ENCODE data around the gene SETD2.

The SETD2 gene

GRCh38 chr3:46997453-46998091 lies 166.3 kb downstream of the SETD2 start:
- TF ChIP-seq RARB (CRISPR knock-in tag; IDR thresholded peaks at IDR 0.05) (no peak), ZNF565 (CRISPR knock-in tag; conservative IDR thresholded peaks at IDR 0.05; ENCODE audit: low read depth) (no peak), ZFP3 (CRISPR knock-in tag; IDR thresholded peaks at IDR 0.05) (no peak), PATZ1 (CRISPR knock-in tag; IDR thresholded peaks at IDR 0.05; ENCODE audit: borderline replicate concordance) (no peak)

GRCh38 chr3:46996689-46997452 lies 167.0 kb downstream of the SETD2 start:
- TF ChIP-seq PATZ1 (CRISPR knock-in tag; IDR thresholded peaks at IDR 0.05; ENCODE audit: borderline replicate concordance) (no peak), ISL1 (CRISPR knock-in tag; IDR thresholded peaks at IDR 0.05) (no peak), ZFP3 (CRISPR knock-in tag; IDR thresholded peaks at IDR 0.05) (no peak), ZNF70 (CRISPR knock-in tag; IDR thresholded peaks at IDR 0.05) (no peak), ZNF8 (CRISPR knock-in tag; IDR thresholded peaks at IDR 0.05) (no peak), POU6F1 (CRISPR knock-in tag; IDR thresholded peaks at IDR 0.05; ENCODE audit: borderline replicate concordance, low read depth) (no peak), BACH2 (CRISPR knock-in tag; IDR thresholded peaks at IDR 0.05; ENCODE audit: borderline replicate concordance) (no peak), RARB (CRISPR knock-in tag; IDR thresholded peaks at IDR 0.05) (no peak), OSR1 (CRISPR knock-in tag; IDR thresholded peaks at IDR 0.05) (no peak), ARNTL (CRISPR knock-in tag; IDR thresholded peaks at IDR 0.05; ENCODE audit: borderline replicate concordance, low read depth) (no peak), TCF4 (CRISPR knock-in tag; IDR thresholded peaks at IDR 0.05; ENCODE audit: borderline replicate concordance) (no peak)
- no peak for ATAC-seq

More at GRCh38 chr3:46997453-46998091, 166.3 kb downstream of the SETD2 start:
- no peak for ATAC-seq

GRCh38 chr3:46995901-46996562 lies 167.9 kb downstream of the SETD2 start:
- no peak for ATAC-seq
- no peak for TF ChIP-seq SNAI2 (CRISPR knock-in tag; IDR thresholded peaks at IDR 0.05)
- TF ChIP-seq TCF4 (CRISPR knock-in tag; IDR thresholded peaks at IDR 0.05; ENCODE audit: borderline replicate concordance), result no peak
- no peak for TF ChIP-seq ZFP3 (CRISPR knock-in tag; IDR thresholded peaks at IDR 0.05)
- TF ChIP-seq ISL1 (CRISPR knock-in tag; IDR thresholded peaks at IDR 0.05), result no peak
- no peak for TF ChIP-seq ARNTL (CRISPR knock-in tag; IDR thresholded peaks at IDR 0.05; ENCODE audit: borderline replicate concordance, low read depth)
- no peak for TF ChIP-seq TOX (CRISPR knock-in tag; IDR thresholded peaks at IDR 0.05; ENCODE audit: borderline replicate concordance)
- TF ChIP-seq BACH2 (CRISPR knock-in tag; IDR thresholded peaks at IDR 0.05; ENCODE audit: borderline replicate concordance), result no peak
- TF ChIP-seq RARB (CRISPR knock-in tag; IDR thresholded peaks at IDR 0.05), result no peak

DNA sequence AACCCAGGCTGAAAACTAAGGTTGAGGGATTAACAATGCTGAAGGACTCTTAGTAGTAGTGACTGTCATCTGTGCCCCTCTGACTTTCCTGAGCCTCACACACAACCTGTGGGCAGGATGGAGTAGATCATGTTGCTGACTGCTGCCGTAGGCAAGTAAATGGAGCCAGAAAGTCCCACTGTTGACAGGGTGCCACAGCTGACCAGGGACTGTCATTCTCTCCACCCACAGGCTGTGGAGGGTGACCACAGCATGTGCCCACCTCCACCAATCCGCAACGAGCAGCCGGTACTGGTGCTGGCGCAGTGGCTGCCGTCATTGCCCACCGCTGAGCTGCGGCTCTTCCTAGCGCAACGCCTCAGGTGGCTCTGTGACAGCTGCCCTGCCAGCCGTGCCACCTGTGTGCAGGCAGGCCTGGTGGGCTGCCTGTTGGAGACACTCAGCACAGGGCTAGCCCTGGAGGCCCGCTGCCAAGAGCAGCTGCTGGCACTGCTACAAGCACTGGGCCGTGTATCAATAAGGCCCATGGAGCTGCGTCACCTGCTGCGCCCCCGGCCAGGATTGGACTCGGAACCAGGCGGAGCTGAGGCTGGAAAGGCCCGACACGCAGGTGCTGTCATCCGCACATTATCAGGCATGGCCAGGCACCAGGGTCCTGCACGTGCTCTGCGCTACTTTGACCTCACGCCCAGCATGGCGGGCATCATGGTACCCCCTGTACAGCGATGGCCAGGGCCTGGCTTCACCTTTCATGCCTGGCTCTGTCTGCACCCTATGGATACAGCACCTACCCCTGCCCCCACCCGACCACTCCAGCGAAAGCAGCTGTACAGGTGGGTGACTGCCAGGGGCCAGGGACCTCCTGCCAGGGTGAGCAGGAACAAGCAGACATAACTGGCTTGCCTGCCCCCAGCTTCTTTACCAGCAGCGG lies 168.8 kb downstream of the SETD2 start:
- TF ChIP-seq ZC3H10 (CRISPR knock-in tag; IDR thresholded peaks at IDR 0.05) (no peak), ZFP3 (CRISPR knock-in tag; IDR thresholded peaks at IDR 0.05) (no peak), BACH2 (CRISPR knock-in tag; IDR thresholded peaks at IDR 0.05; ENCODE audit: borderline replicate concordance) (no peak), ZNF8 (CRISPR knock-in tag; IDR thresholded peaks at IDR 0.05) (no peak), CSDC2 (CRISPR knock-in tag; IDR thresholded peaks at IDR 0.05) (no peak), ESRRG (CRISPR knock-in tag; IDR thresholded peaks at IDR 0.05) (no peak), CREB5 (CRISPR knock-in tag; IDR thresholded peaks at IDR 0.05; ENCODE audit: low read depth) (no peak), CSRNP3 (CRISPR knock-in tag; IDR thresholded peaks at IDR 0.05) (no peak)

More for the DNA sequence above, 168.8 kb downstream of the SETD2 start:
- no peak for ATAC-seq
